HS-5 (cell line): ENCODE results near the gene ARL3.
"Not testable (repeated sequence)": the region's sequence is repeated elsewhere in the genome, so short reads cannot be mapped to it uniquely, and the experiment has no call there.

Source experiments
- DNase-seq: peaks from one replicate; pipeline ENCODE4 v3.0.0-alpha.2; 2012; ENCODE audit warnings: low read depth

Gene ARL3, protein sequence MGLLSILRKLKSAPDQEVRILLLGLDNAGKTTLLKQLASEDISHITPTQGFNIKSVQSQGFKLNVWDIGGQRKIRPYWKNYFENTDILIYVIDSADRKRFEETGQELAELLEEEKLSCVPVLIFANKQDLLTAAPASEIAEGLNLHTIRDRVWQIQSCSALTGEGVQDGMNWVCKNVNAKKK

DNA sequence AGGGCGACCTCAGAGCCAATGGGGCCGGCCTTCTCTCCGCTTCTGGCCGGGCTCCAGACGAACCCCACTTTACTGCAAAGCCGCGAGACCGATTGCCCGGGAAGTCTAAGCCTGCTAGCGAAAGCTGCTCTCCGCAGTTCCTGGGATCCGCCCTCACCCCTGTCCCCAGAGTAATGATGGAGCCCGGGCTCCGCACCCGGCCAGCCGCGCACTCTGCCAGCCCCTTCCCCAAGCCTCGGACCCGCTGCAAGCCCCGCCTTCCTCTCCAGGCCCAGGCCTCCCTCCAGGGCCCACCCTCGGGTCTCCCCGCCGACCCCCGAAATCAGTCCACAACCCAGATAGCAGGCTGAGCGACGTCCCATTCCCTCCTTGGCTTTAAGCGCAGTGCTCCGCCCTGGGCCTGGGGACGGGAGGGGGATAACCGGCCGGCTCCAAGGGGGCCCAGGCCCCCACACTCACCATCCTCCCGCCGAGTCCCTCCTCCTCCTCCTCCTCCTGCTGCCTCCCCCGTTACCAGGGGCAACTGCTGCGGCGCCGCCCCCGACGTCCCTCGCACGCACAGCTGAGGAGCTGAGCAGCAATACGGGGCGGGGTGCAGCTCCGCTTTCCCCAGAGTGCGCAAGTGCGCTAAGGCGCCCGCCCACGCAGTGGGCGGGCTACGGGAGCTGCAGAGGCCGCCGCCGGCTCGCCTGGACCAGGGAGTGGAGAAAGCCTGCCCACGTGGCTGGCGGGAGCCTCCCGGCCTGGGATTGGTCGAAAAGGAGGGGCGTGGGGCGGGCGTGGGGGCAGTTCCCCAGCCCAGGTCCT is at the start of gene ARL3:
ARL3 (minus strand) TSS at position 584 of the 807 bp plus-strand sequence; CDS start at position 462, 122 bp downstream.
- DNase-seq, result peak; percentile 86

DNA sequence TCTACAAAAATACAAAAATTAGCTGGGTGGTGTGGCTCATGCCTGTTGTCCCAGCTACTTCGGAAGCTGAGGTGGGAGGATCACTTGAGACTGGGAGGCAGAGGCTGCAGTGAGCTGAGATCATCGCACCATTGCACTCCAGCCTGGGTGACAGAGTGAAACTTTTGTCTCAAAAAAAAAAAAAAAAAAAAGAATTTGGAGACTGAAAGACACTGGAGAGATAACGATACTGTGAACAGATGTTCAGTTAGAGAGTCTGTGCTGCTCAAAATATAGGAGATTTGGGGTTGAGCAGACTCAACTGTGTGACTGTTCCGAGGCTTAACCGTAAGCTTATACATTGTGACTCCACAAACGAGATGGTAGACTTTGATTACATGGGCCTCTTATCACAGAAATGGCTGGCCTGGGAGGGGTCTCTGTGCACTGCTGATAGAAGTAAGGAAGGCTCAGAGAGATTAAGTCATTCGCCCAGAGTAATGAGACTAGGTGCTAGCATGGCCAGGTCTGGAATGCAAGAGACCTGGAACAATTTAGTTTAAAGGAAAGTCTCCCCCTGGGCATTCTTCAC is 48.9 kb upstream of the ARL3 start:
- DNase-seq, result no peak

DNA sequence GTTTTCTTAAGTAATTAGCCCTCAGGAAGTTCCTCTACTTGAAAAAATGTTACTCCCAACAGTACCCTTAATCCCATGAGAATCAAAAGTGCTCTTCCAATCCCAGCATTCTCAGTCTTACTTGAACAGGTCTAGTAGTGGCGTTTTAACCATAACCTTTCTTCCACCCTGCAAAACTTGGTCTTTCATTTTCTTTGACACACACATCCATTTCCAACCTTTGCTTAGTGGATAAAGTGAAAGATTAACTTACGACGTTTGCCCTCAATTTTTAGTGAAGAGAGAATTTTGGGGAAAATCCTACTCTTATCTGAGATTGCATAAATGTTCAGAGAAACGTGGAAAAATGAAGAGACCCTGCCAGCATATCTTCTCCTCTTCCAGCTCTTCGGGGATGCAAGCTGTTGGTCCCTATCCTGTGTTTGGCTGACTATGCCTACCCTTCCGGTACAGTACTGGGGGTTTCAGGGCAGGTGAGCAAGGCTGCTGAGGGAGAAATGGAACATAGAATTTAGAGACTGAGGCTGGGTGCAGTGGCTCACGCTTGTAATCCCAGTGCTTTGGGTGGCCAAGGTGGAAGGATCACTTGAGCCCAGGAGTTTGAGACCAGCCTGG is 48.3 kb upstream of the ARL3 start:
- DNase-seq, result no peak

DNA sequence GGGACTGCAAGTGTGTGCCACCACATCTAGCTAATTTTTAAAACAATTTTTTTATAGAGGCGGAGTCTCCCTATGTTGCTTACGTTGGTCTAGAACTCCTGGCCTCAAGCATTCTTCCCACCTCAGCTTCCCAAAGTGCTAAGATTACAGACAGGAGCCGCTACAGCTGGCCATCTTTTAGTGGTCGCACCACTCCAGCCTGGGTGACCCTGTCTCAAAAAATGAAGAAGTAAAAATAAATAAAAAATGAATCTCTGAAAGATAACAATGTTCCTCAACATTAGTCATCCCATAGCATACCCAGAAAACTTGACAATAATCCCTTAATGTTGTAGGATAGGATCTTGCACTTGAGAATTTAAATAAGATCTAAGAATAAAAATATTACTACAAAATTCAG is 47.8 kb upstream of the ARL3 start:
- no peak for DNase-seq

DNA sequence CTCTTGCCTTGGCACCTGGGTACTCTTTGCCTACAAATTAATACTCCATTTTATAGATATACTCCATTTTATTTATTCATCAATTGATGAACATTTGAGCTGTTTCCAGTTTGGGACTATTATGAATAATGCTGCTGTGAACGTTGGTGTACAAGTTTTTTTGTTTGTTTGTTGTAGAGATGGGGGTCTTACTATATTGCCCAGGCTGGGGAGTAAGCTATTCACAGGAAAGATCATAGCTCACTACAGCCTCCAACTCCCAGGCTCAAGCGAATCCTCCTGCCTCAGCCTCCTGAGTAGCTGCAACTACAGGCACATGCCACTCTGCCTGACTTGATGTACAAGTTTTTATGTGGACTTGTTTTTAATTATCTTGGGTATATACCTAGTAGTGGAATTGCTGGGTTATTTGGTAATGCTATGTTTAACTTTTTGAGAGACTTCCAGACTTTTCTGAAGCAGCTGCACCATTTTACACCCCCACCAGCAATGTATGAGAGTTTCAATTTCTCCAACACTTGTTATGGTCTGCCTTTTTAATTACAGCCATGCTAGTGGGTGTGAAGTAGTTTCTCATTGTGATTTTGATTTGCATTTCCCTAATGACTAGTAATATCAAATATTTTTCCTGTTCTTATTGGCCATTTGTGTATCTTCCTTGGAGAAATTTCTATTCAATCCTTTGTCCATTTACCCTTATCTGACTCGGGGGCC is 45.5 kb upstream of the ARL3 start:
- no peak for DNase-seq

DNA sequence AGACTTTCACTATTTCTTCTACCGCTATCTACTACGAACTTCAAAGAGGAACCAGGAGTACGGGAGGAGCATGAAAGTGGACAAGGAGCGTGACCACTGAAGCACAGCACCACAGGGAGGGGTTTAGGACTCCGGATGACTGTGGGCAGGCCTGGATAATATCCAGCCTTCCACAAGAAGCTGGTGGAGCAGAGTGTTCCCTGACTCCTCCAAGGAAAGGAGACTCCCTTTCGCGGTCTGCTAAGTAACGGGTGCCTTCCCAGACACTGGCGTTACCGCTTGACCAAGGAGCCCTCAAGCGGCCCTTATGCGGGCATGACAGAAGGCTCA is 44.7 kb upstream of the ARL3 start:
- DNase-seq, result not testable (repeated sequence)

DNA sequence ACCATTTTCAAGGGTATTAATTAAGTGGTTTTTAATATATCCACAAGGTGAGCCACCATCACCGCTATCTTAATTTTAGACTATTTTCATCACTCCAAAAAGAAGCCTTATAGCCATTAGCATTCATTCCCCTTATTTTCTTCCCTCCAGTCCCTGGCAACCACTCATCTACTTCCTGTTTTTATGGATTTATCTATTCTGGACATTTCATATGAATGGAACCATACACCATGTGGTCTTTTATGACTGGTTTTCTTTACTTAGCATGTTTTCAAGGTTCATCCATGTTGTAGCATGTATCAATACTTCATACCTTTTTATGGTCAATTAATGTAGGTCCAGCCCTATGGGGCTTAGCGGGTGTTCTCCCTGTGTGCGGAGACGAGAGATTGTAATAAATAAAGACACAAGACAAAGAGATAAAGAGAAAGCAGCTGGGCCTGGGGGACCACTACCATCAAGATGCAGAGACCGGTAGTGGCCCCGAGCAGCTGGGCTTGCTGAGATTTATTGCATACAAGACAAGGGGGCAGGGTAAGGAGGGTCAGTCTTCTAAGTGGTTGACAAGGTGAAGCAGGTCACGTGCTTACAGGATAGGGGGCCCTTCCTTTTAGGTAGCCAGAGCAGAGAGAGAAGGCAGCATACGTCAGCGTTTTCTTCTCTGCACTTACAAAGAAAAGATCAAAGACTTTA is 44.2 kb upstream of the ARL3 start:
- no peak for DNase-seq

DNA sequence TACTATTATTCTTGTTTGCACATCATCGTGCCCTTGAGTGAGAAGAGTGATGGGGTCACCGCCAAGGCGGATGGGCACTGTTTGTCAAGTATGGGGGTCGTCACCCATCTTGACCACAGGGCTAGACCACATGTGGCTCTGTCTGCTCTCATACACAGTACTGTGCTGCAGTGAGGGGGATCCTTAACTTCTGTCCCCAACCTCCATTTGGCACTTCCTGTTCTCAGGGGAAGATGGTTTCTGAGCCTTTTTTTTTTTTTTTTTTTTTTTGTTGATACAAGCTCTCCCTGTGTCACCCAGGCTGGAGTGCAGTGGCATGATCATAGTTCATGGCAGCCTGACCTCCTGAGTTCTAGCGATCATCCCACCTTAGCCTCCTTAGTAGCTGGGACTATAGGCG is 43.1 kb upstream of the ARL3 start:
- DNase-seq, result no peak

DNA sequence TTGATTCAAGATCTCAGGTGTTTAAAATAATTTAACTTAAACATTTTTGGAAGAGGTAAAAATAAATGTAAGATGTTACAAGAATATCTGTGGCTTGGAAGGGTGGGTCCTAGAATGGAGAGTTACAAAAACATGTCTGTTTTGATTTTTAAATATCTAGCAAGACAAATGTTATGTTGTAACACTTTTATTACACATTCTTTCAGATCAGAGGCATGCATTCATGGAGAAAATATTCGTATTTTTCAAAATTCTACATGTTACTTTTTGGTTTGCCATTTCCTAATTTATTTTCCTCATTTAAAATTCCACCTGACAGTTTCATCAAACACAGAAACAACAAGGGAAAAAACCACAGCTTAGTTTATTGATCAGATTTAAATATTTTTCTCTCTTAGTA is 39.5 kb upstream of the ARL3 start:
- no peak for DNase-seq

DNA sequence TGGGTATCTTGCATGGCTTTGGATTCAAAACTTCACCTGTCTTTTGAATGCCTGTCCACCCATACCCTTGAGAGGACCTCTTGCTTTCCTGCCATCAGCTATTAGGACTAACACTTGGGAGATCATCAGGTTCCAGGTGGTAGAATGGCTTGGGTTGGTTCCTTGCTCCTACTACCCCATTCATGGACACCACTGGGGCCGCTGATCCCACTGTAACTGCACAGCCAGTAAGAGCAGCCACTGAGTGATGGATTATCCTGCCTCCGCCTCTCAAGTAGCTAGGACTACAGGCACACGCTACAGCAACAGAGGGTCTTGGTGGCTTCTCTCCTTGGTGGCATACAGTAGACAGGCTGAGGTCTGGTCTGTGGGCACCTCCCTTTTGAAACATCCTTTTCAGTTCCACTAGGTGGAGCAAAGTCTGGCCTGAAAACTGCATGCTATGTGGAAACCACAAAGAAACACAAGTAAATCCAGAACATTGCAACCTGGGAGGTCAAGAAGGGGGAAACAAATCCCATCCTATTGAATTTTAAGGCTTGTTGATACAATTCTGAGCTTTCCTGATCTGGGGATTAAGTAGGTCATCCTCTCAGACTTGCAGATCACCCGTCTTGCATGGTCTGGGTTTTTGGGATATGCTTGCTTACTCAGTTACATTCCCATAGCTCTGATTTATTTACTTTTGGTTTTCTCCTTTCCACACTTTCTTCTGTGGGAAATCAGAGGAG is 38.9 kb upstream of the ARL3 start:
- DNase-seq, result no peak

DNA sequence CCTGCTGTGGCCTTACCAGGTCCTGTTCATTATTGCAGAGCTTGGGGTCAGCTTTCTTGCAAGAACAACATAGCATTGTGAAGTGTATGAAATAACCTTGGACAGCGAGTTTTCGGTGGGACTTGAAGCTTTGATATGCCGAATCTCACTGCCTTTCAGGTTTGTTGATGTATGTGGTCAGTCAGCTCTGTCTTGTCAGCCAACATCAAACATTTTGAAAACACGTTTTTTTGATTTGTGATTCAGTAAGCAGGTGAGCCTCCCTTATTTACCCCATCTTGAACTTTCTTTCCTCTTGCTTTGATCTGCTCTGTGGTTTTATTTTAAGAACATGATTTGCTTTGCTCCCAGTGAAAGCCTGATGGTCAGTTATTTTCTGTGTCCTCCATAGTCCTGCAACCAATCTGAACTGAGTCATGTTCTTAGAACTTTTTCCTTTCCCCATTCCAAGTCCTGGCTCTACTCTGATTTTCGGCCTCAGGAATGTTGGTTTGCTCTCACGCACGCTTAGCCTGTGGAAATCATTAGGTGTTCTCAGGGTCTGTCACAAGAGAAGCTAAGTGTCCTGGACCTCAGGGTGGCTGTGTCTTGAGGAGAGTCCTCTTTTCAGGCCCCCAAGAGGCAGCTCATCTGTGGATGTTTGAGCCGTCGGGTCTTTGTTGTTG is 38.2 kb upstream of the ARL3 start:
- DNase-seq, result no peak

DNA sequence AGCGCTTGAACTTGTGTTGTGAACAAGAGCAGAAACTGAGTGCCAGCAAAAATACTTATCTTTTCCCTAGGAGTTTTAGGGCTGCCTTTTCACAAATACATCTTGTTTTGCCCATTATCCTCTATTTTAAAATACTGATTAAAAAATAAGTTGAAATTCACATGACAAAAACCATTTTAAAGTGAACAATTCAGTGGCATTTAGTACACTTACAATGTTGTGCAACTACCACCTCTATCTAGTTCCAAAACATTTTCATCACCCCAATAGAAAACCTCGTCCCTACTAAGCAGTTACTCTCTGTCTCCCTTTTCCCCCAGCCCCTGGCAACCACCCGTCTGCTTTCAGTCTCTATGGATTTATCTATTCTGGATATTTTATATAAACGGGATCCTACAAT is 31.0 kb upstream of the ARL3 start:
- no peak for DNase-seq

DNA sequence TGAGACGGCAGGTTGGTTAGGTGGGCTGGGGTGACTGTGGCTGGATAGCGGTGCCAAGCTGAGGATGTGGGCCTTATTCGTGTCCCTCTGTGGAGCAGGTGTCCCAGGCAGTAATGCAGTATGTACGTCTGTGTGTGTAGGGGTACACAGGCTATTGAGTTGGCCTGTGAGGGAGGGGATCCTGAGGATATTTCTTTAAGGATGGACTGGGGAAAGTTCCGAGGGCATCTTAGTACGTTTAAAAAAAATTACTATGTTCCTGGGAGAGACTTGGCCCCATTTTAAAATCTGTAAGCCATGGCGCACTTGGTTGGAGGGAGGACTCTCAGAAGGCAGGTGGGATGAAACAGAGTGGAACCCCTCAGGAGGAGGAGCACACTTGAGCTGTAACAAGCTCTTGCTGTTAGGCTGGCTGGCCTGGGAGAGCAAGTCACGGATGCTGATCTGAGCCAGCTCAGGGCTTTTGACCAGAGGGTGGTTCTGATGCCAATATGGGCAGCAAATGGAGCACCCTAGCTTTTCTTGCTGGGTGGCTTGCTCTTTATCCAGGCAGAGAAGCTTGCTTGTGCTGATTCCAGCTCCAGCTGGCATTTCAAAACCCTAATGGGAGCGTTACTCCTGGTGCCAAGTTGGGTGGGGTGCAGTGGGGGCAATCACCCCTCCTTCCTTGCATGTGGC is 30.3 kb upstream of the ARL3 start:
- no peak for DNase-seq

DNA sequence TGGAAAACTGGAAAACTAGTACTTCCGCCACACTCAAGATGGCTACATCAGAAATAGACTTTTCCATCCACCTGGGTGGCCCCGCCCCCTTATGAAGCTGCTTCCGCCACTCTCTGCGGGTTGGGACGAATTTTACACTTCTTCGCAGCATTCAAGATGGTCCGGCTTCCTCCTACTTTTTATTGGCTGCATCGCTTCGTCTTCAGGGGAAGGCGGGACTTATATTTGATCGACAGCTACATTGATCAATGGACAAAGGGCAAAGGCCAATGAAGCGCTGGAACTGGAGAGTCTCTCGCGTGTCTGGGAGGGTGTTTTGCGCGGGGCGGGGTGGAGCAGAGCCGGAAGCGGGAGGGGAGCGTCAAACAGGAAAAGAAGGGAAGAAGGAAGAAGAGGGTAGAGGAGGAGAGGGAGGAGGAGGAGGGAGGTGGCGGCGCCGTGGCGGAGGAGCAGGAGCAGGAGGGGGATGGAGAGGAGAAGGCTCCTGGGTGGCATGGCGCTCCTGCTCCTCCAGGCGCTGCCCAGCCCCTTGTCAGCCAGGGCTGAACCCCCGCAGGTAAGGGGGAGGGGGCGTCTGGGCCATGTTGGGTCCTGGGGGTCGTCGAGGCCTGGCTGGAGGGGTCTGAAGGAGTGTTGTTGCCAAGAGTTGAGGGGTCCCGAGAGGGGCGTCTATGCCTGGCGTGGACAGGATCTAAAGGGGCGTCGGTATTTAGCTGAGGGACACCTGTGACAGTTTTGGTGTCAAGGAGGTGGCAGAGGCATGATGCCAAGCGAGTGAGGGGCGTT is 29.6 kb upstream of the ARL3 start, which contains the start of gene WBP1L:
WBP1L (plus strand) TSS at position 361 of the 786 bp plus-strand sequence; CDS start at position 467, 106 bp downstream.
- peak; percentile 97 for DNase-seq

DNA sequence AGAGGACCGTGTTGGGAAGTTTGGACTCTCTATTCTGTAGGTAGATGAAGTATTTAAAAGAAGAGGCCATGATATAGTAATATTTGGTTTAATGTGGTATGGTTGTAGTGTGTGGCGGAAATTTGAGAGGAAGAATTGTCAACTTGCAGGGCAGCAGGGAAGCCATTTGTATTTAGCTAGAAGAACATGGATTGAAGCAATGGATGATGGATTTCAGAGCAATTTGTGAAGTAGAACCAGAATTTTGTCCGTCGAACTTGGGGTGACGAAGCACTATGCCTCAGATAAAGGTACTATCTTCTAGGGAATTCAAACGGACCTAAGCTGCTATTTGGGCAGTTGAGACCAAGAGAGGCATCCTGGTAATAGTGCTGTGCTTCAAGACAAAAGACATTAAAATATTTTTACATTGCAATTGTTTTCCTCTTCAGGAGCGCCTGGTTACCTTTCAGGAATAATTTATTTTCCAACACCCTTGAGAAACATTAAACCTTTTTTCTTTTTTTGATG is 28.9 kb upstream of the ARL3 start:
- DNase-seq, result no peak

DNA sequence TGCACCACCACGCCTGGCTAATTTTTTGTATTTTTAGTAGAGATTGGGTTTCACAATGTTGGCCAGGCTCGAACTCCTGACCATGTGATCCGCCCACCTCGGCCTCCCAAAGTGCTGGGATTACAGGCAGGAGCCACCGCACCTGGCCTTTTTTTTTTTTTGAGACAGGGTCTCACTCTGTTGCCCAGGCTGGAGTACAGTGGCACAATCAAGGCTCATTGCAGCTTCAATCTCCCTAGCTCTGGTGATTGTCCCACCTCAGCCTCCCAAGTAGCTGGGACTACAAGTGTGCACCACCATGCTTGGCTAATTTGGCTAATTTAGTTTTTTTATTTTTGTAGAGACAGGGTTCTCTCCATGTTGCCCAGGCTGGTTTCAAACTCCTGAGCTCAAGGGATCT is 28.1 kb upstream of the ARL3 start:
- DNase-seq, result not testable (repeated sequence)

DNA sequence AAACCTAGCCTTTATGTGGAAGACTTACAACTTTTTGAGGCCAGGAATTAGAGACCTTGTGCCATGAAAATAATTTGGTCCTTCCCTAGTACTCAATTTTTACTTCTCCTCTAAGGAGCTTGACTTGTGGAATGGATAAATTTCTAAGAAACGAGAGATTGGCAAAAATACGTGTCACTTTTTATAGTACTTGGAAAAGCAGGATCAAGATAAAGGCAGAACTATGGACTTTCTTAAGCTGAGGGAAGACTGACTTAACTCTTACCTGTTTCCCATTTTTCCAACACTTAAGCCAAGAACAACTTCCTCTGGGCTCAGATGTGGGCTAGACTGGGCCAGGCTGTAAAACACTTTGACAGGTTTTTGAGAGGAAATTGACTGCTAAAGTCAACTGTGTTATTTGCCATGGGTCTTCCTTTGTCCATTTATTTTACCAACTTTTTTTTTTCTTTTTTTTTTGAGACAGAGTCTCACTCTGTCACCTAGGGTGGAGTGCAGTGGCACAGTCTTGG is 27.6 kb upstream of the ARL3 start:
- no peak for DNase-seq

DNA sequence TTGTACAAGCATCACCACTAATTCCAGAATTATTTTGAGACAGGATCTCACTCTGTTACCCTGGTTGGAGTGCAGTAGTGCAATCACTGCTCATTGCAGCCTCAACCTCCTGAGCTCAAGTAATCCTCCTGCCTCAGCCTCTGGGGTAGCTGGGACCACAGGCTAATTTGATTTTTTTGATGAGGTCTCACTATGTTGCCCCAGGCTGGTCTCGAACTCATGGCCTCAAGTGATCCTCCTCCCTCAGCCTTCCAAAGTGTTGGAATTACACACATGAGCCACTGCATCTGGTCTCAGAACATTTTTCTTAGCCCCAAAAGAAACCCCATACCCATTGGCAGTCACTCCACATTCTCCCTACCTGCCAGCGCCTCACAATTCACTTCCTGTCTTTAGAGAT is 26.0 kb upstream of the ARL3 start:
- DNase-seq, result no peak

DNA sequence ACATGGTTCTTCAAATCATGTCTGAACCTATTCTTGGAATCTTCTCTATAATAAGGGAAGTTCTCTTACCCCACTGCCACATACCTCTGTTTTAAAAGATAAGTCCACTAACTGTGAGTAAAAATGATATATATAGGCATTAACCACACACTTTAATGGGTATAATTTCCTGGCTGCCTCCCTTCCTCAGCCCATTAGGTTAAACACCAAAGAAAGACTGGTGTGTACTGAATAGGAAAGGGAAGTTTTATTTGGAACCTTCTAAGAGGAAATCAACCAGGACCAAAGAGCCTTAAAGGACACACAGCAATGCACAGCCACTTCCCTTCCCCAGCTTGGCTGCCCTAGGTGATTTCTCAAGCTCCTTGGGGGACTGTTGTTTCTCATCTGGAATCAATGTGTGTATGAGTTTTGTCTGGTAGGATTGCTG is 24.5 kb upstream of the ARL3 start:
- no peak for DNase-seq
